HG03135 (cell line): ENCODE measurements around the gene JAKMIP2.
"Not testable (repeated sequence)": the region's sequence is repeated elsewhere in the genome, so short reads cannot be mapped to it uniquely, and the experiment has no call there.

Experiments used
- ATAC-seq: cut with Tn5 transposase; IDR thresholded peaks from one replicate; pipeline ENCODE4 v1.9.1; 2021; ENCODE audit warnings: mild to moderate bottlenecking, moderate library complexity; ENCODE audit not compliant: unreplicated experiment

Gene JAKMIP2

DNA sequence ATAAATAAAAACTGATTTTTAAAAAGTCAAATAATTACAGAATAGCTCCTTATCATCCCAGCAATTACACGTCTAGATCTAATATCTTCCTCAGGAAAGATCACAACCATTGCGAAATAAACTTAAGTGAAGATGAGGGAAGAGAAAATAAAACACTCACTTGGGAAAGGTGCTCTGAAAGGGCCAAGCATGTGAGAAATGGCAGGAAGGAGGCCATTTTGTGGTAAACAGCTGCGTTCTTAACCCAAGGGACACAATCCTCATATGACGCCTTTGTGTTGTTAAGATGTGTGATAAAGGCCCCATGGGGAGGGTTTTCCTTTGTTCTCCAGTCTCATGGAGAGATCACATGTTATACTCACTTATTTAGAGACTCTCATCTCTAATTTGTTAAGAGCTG is 32.5 kb downstream of the JAKMIP2 start:
- ATAC-seq, result no peak

DNA sequence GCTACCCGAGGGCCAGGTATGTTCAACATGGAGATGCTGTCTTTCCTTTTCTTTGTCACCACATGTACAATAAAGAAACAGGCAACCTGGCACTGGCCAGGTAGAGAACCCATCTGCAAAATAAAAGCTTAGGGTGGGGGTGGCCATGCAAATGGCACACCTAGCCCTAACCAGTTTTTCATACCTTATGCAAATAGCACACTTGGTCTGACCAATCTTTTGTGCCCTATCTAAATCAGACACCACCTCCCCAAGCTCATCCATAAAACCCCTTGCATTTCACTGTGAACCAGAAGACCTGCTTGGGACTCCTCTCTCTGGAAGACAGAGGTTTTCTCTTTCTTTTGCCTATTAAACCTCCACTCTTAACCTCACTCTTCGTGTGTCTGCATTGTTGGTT is 33.9 kb downstream of the JAKMIP2 start:
- ATAC-seq, result no peak

DNA sequence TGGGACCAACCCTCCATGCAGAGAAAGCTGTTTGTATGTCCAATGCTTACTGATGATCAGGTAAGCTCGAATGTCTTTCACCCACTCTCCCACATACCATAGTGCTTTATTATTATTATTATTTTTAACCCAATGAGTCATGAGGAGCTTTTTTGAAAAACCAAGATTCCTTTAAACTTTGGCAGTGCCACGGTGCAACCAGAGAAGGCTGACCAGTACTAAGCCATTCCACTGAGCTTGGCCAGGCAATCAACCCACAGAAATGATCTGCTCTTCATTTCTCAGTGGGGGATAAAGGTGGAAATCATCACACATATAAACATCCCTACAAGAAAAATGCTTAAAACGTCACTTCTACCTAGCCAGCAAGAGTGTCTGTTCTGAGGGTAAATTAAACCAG is 35.5 kb downstream of the JAKMIP2 start:
- no peak for ATAC-seq

DNA sequence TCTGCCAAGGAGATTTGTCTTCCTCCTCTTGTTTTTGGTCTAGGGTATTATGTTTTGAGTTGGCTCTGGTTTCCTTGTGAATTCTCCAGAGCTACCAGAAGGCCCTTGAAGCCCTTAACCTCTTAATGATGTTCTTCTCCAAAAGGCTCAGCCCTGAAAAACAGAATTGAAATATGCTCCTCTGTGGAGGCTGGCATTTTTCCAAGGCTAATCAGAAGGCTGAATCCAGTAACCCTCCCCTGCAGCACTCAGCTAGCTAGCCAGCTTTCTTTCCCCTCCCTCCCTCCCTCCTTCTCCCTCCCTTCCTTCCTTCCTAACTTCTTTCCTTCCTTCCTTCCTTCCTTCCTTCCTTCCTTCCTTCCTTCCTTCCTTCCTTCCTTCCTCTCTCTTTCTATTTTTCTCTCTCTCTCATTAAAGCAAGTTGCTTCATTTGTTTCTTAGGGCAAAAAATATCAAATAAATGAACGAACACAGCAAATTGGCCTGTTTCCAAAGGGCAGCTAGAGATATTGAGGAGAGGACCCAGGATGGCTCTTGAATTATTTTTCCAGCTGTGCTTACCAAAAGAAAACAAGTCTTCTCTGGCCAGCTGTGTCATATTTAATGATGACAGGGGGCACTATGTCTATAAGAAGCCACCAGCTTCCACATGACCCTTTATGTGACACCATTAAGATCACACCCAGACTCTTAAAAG is 38.7 kb downstream of the JAKMIP2 start:
- ATAC-seq, result no peak

DNA sequence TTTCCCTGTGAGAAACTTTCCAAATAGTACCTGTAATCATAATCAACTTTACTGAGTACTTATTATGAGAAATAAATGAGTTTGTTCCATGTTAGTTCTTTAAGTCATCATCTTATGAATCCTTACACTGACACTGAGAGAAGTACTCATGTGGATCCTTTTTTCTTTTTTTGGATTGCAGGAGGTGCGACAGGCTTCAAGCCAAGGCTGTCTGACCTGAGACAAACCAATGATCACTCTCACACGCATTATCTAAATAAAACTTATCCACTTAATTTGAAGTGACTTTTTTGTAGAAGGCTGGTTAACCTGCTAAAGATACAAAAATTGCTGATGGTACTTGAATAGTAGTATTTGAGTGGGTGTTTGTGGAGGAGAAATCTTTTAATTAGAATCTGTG is 39.5 kb downstream of the JAKMIP2 start:
- no peak for ATAC-seq

DNA sequence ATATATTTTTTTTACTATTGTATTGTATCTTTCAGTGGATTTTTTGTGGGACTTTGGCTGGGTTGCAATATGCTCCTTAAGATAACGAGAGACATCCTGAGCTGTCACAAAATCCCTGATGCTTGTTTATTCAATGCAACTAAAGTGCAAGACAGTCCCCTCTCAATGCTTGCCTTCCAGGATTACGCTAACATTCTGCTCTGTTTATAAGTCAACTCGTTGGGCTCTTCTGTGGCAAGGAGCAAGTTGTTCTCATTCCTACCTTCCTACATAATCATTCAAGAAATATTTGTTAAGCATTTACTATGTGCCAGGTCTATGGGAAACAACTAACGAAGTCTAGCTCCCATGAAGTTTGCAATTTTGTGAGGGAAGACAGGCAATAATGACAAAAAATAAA is 40.4 kb downstream of the JAKMIP2 start:
- ATAC-seq, result no peak

DNA sequence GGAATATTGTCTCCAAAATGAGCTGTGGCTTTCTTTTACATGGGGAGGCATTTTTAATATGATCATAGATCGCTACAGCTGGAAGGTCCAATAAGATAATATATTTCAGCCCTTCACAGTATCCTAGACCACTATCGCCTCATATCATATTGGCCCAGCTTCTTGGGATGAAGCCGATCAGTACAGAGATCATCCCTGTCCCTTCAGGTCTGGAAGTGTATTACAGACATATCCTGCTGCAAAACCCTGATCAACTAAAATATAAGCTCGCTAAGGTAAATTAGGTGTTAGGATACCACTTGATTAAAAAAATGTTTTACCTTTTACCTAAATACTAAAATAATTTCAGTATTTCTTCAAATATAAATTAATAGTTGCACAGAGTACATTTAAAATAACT is 41.7 kb downstream of the JAKMIP2 start:
- no peak for ATAC-seq

DNA sequence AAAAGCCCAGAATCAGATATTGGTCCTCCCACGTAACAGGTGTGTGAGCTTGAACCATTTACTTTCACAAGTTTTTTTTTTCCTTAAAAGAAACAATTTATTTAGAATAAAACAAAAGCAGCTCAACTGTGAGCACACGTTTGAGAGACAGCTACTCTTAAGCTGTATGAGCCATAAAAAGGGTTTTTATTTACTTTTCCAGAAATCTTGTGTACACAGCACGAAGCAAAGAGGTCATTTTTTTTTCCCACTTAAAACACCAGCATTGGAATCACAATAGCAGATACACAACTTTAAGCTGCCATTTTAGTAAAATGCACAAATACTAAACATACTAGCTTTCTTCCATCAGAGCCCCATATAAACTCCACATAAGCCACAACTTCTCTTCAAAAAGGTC is 44.6 kb downstream of the JAKMIP2 start:
- ATAC-seq, result no peak

DNA sequence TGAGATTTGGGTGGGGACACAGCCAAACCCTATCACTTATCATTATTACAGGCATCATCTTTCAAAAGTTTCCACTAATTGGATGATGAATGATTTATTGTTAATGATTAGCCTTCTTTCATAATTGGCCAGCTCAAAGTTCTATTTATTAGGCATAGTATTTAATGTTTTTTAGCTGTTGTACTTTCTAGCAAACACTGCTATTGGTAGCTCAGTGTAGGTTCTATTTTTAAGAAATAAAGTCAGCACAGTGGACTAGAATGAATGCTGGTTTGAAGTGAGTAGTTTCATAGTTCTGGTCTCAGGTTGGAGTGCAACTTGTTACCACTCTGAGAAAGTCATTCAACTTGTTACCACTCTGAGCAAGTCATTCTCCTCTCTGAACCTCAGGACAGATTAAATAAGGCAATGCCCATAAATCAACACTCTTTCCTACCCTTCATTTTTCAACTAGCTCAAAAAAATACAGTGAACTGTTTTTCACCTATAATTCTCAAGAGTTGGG is 46.9 kb downstream of the JAKMIP2 start:
- no peak for ATAC-seq

DNA sequence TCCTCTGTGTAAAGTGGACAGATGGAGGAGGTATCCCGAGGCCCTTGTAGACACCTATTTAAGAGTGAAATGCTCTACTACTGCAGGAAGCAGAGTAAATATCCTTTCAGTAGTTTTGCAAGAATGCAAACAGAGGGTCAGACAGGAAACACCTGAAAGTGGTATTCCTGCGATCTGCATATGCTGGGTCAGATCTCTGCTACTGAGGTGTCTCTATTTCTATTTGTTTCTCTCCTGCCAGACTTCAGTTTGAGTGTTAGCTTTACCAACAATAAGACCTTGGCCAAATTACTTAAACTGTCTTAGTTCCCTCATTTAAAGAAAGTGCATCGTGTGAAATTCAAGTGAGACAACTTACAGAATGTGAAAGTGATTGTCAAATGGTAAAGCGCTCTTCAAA is 47.6 kb downstream of the JAKMIP2 start:
- no peak for ATAC-seq

DNA sequence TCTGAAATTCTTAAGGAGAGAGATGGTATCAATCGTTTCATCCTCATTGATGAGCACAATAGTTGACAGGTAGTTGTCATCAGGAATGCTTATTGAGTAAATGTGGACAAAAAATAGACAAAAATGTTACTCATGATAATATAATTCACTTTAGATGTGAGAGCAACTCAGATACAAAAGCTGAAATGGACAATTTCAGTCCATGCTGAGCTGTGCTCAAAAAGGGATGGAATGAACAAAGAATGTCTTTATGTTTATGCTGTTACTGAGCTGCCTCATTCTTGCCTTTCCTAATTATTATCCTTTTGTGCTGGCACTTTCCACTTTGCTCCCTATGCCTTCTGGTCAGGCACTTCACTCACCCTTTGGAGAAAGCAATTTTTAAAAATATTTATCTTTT is 49.5 kb downstream of the JAKMIP2 start:
- ATAC-seq, result no peak

DNA sequence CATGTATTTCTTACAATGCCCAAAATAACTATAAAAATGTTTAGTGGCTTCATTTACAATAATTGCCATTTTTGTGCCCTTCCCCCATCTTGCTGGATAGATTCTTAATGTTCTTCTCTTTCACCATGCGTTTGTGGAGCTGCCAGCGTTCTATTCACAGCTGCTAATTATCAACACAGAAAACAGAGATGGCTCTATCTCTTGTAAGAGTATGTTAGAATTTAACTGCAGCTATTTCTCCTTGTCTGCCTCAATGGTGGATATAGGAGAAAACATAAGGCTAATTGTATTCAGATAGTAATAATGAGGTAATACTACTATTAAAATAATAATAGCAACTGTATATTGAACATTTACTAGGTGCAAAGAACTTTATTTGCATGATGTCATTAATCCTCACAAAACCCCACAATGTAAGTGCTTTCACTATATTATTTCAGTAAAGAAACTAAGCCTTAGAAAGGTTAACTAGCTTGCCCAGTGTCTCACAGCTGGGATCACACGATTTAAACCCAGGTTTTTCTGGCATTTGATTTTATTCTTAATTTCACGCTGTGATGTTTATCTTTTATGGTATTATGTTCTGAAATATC is 50.1 kb downstream of the JAKMIP2 start:
- ATAC-seq, result no peak

DNA sequence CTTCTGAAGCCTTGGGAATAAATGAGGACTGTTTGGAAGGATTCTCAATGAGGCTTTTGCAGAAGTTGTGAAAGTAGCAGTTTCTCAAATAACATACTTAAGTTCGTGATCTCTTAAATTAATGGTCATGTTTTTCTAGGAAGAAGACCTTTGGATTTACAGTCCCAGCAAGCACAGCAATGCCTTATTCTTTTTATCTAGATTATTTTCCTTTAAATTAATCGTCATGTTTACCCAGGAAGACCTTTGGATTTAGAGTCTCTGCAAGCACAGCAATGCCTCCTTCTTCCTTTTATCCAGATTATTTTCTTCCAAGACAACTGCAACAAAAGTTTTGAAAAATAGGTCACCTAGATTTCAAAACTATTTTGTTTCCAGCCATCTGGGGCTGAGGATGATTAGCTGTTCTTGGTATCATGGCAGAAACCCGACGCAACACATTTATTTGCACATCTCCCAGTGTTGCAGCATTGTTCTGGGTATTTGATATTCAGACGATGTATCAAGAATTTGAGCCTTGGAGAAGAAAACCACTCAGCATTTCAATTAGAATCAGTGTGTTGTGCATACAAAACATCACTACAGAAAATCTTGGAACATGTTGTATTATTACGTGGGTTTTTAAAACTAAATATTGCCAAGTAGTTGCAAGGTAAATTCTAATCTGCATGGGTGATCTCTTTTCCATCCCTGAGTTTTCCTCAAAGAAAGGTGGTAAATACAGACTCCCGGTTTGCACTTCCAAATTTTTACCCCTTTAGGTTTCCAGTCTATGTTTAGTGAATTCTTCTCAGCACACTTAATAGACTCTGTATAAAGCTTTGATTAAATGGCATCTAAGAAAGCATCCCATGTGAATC is 50.9 kb downstream of the JAKMIP2 start:
- no peak for ATAC-seq

DNA sequence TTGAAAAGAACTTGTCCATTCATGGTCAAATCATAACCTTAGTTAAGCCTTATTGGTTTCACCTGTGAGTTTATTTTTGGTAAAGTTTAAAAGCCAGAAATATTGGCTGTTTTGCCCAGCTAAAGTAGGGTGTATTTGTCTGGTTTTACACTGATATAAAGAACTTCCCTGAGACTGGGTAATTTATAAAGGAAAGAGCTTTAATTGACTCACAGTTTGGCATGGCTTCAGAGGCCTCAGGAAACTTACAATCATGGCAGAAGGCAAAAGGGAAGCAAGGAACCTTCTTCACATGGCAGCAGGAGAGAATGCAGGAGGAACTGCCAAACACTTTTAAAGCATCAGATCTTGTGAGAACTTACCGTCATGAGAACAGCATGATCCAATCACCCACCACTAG is 55.3 kb downstream of the JAKMIP2 start:
- ATAC-seq, result no peak

DNA sequence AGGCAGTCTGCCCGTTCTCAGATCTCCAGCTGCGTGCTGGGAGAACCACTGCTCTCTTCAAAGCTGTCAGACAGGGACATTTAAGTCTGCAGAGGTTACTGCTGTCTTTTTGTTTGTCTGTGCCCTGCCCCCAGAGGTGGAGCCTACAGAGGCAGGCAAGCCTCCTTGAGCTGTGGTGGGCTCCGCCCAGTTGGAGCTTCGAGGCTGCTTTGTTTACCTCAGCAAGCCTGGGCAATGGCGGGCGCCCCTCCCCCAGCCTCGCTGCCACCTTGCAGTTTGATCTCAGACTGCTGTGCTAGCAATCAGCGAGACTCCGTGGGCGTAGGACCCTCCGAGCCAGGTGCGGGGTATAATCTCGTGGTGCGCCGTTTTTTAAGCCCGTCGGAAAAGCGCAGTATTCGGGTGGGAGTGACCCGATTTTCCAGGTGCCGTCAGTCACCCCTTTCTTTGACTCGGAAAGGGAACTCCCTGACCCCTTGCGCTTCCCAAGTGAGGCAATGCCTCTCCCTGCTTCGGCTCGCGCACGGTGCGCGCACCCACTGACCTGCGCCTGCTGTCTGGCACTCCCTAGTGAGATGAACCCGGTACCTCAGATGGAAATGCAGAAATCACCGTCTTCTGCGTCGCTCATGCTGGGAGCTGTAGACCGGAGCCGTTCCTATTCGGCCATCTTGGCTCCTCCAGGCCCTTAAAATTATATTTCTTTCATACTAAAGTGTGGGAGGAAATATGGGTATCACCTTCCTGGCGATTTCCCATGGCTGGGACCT is 61.2 kb downstream of the JAKMIP2 start:
- not testable (repeated sequence) for ATAC-seq

DNA sequence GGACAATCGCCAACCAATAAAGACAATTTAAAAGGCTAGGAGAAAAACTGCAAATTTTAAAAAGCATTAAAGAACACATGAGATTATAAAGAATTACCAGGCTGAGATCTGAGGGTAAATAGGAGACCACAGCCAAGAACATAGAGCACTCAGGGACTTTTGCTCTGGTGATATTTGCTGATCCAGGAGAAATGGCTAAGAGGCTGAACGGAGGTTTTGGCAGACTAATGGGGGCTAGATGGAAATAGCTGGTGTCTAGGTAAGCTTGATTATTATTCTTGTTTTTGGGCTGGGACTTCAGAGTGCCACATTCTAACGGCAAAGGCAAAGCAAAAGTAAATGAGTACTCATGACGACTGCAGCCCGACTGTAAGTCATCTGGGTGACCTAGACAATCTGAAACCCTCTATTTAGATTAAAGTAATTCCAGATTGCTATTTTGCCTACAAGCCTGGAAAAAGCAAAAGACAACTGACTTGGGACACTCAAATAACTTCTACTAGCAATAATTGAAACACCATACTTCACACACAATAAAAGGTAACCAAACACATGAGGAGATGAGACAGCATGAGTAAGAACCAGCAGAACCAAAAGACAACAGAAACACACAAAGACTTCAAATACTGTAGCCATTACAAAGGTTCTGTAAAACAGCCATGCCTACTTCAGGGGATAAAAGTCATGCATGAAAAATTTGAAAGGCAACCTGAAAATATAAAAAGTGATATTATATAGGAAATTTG is 68.8 kb downstream of the JAKMIP2 start:
- no peak for ATAC-seq

DNA sequence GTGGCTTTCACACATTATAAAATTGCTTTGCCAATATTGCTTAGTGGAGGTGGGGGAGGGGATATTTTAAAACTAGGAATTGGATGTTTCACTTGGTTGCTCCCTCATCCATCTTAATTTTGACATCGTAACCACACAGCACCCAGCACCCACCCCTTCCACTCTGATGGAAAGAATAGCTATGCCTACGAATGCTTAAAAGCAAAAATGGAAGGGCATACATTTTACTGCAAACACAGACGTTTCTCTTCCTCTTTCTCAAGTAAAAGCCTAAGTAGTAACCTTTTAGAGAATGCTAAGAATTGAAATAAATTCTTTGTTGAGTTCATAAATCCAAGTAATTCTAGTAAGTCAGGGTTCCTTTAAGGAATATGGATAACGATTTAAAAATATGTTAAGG is 69.9 kb downstream of the JAKMIP2 start:
- ATAC-seq, result no peak

DNA sequence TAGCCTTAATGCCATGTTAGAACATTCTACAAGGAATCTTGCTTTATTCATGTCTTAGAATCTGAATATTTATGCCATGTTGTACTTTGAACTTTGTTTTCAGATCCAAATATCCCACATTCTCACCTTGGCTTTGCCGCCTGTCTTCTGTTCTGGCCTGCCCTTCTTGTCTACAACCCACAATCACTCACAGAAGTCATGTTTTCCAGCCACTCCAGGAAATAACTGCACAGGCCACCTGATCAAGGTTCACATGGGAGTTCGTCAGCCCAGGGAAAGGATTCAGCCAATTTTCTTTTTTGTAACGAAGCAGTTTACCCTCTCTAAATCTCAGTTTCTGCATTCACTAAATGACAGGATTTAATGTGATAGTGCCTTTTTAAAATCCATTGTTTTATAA is 70.5 kb downstream of the JAKMIP2 start:
- no peak for ATAC-seq

DNA sequence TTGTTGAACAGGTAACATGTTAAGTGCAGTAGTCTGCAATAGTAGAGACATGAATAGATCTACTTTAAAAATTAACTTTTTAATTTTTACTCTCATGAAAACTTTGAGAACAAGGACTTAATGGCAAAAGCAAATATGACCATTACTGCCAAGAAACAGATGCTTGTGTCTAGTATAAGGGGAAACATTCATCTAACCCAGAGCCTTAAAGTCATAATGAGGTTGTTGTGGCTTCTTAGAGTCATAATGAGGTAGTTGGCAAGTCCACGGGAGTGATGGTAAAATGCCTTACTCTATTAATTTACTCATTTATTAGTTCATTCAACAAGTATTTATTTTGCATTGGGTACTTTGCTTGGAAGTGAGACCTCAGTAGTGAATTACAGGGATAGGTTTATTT is 71.5 kb downstream of the JAKMIP2 start:
- ATAC-seq, result no peak

DNA sequence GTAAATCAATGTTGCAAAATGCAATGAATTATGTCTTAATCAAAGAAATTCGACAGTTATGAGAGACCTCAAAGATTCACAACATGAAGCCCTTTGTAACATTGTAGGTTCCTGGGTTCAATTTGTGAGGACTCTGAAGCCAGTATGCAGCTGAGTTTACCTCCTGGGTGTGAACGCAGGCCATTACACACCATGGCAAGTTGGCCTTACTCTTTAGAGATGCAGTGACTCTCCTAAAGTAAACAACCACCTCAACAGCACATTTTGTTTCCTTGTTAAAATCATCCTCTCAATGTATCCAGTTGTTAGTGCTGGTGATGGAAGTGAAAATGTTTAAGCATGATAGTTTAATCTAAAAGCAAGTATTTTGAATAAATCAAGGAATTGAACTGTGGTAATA is 73.8 kb downstream of the JAKMIP2 start:
- ATAC-seq, result no peak
